Stomach (tissue), 9 donors: Measurements from ENCODE around the gene GALNT3. TPM values are rescaled to one million over a fixed set of nuclear protein-coding genes. Genes with fewer than 3 reads are reported as not detected.

Source experiments
- DNase-seq, 2 donors: peaks; one replicate each; pipeline versions ENCODE4 v3.0.0 to v3.0.0-alpha.2; 2013 to 2019
- H3K27ac ChIP-seq, 5 donors: fragments of 200-600 bp in 4 of 5; sonication (generic) in 4 of 5; one replicate each; pipeline ENCODE4 v1.5.1; 2013 to 2019; ENCODE audit warnings: mild to moderate bottlenecking in 1 of 5, moderate library complexity in 1 of 5
- H3K27me3 ChIP-seq, 3 donors: fragments of 200-600 bp; sonication (generic); one replicate each; pipeline ENCODE4 v1.5.1; 2017 to 2019; ENCODE audit warnings: mixed run types in 1 of 3
- H3K36me3 ChIP-seq, 4 donors: fragments of 200-600 bp; sonication (generic); 1 replicate in 3 of 4; 2 replicates in 1 of 4; pipeline ENCODE4 v1.5.1; 2016 to 2019
- H3K4me1 ChIP-seq, 4 donors: fragments of 200-600 bp; sonication (generic); one replicate each; pipeline ENCODE4 v1.5.1; 2016 to 2019
- H3K4me3 ChIP-seq, 4 donors: fragments of 200-600 bp; sonication (generic) in 3 of 4; one replicate each; pipeline ENCODE4 v1.5.1; 2016 to 2019; ENCODE audit warnings: mild to moderate bottlenecking in 1 of 4
- H3K9me3 ChIP-seq, 4 donors: fragments of 200-600 bp; sonication (generic); one replicate each; pipeline ENCODE4 v1.5.1; 2016 to 2019
- CTCF ChIP-seq, 7 experiments: fragments of 450-650 bp in 4 of 7; fragments of 200-600 bp in 3 of 7; sonication (generic) in 3 of 7; IDR thresholded peaks; one replicate each; pipeline ENCODE4 v1.5.1; 2016 to 2019; ENCODE audit warnings: antibody characterized with exemption in 7 of 7, control low read depth in 2 of 7, mild to moderate bottlenecking in 1 of 7
- EP300 ChIP-seq: sonication (generic); formaldehyde crosslinking; IDR thresholded peaks from one replicate; pipeline ENCODE4 v1.6.1; 2017; ENCODE audit warnings: antibody characterized with exemption
- POLR2A ChIP-seq, 4 donors: fragments of 450-650 bp; IDR thresholded peaks; one replicate each; pipeline ENCODE4 v1.6.1; 2016; ENCODE audit warnings: antibody characterized with exemption in 4 of 4, control low read depth in 2 of 4, mild to moderate bottlenecking in 1 of 4, moderate library complexity in 1 of 4
- POLR2AphosphoS5 ChIP-seq, 3 donors: sonication (generic); formaldehyde crosslinking; IDR thresholded peaks; one replicate each; pipeline ENCODE4 v1.6.1; 2016; ENCODE audit warnings: antibody characterized with exemption in 3 of 3
- WGBS, 5 donors: extraction: QIAGEN DNeasy Blood & Tissue Kit in 3 of 5; methylation state at CpG; one replicate each; pipeline versions ENCODE4 v1.1.5 to v1.1.7; 2013 to 2018; 5-methylcytosine and 5-hydroxymethylcytosine counted together
- intact Hi-C: fragments of 100-400 bp; cut with DNase I; formaldehyde crosslinking; loops from one replicate; pipeline ENCODE4 v1.15.1; 2023; ENCODE audit warnings: low total_unique reads
- polyA plus RNA-seq, 3 donors: library from polyadenylated mRNA; stranded (reverse); fragments of 200-250 nt; gene quantifications; one replicate each; pipeline ENCODE4 v1.2.3, GENCODE V29; 2013
- total RNA-seq, 5 donors: library from RNA; depleted of rRNA; stranded (reverse); fragments of >200 nt; gene quantifications; one replicate each; pipeline versions ENCODE4 v1.1.0 to v1.2.3, GENCODE V29; 2014 to 2016
- donor health status: healthy with polysubstance abuse.
- donor health status: Bipolar disorder and iron deficiency.
- donor health status: healthy.

Gene GALNT3
- total and polyA plus RNA-seq, 8 donors = 15.2 to 134 (median 30.7) TPM

GRCh38 chr2:165743442-165743841 is 50.6 kb downstream of the GALNT3 start:
- Histone ChIP-seq H3K4me3 (no peak overlapping the region), H3K36me3 (peaks cover 0 to 30% (median 17%) of the 10 kb centered on the region in 4 donors), H3K4me1 (no peaks in the 10 kb centered on the region), H3K27ac (no peak overlapping the region), H3K27me3 (no peaks in the 10 kb centered on the region), H3K9me3 (no peaks in the 10 kb centered on the region)
- intact Hi-C loops = no loop called here
- no peak for DNase-seq
- TF ChIP-seq POLR2AphosphoS5 (IDR thresholded peaks at IDR 0.05) (no peak), EP300 (no peak)
- WGBS, 5 donors = 70 to 78% (median 78%) methylated on average over 2 of the region's 2 CpGs

GRCh38 chr2:165725421-165725820 is 68.6 kb downstream of the GALNT3 start:
- intact Hi-C loops = no loop called here
- Histone ChIP-seq H3K4me3 (no peak overlapping the region), H3K36me3 (no peaks in the 10 kb centered on the region), H3K9me3 (no peaks in the 10 kb centered on the region), H3K27me3 (no peaks in the 10 kb centered on the region), H3K27ac (no peak overlapping the region), H3K4me1 (no peaks in the 10 kb centered on the region)
- no peak for DNase-seq
- TF ChIP-seq POLR2A (IDR thresholded peaks at IDR 0.05) = no peak
- no peak for TF ChIP-seq CTCF (IDR thresholded peaks at IDR 0.05)
- TF ChIP-seq EP300 = no peak
- TF ChIP-seq POLR2AphosphoS5 (IDR thresholded peaks at IDR 0.05) = no peak

GRCh38 chr2:165720511-165720910 is 73.5 kb downstream of the GALNT3 start:
- Histone ChIP-seq H3K27ac (no peak overlapping the region), H3K27me3 (no peaks in the 10 kb centered on the region), H3K4me3 (no peak overlapping the region), H3K9me3 (no peaks in the 10 kb centered on the region), H3K4me1 (no peaks in the 10 kb centered on the region), H3K36me3 (no peaks in the 10 kb centered on the region)
- TF ChIP-seq EP300 (no peak), POLR2A (IDR thresholded peaks at IDR 0.05) (no peak), CTCF (IDR thresholded peaks at IDR 0.05) (no peak), POLR2AphosphoS5 (IDR thresholded peaks at IDR 0.05) (no peak)
- DNase-seq = no peak
- intact Hi-C loops = no loop called here

- Histone ChIP-seq H3K4me1 (no peaks in the 10 kb centered on the region), H3K27ac (no peak overlapping the region), H3K9me3 (no peaks in the 10 kb centered on the region), H3K27me3 (no peaks in the 10 kb centered on the region), H3K36me3 (no peaks in the 10 kb centered on the region), H3K4me3 (no peak overlapping the region)
- intact Hi-C loops = no loop called here
- TF ChIP-seq CTCF (IDR thresholded peaks at IDR 0.05) (no peak), POLR2A (IDR thresholded peaks at IDR 0.05) (no peak), POLR2AphosphoS5 (IDR thresholded peaks at IDR 0.05) (no peak), EP300 (no peak)
- DNase-seq = no peak
- 10 to 45% (median 30%) methylated on average over 1 of the region's 1 CpG for WGBS, 5 donors
Measured at GRCh38 chr2:165718610-165719210, 75.3 kb downstream of the GALNT3 start.

GRCh38 chr2:165716091-165716490 is 78.0 kb downstream of the GALNT3 start:
- H3K4me3 ChIP-seq = no peak overlapping the region
- intact Hi-C loops = no loop called here
- TF ChIP-seq POLR2AphosphoS5 (IDR thresholded peaks at IDR 0.05) (no peak), EP300 (no peak), CTCF (IDR thresholded peaks at IDR 0.05) (no peak), POLR2A (IDR thresholded peaks at IDR 0.05) (no peak)
- H3K27me3 ChIP-seq = no peaks in the 10 kb centered on the region
- no peak for DNase-seq
- peaks cover 0 to 10% (median 4%) of the 10 kb centered on the region in 4 donors for H3K9me3 ChIP-seq
- H3K27ac ChIP-seq = no peak overlapping the region
- 65 to 83% (median 73%) methylated on average over 1 of the region's 1 CpG for WGBS, 5 donors
- no peaks in the 10 kb centered on the region for H3K36me3 ChIP-seq
- H3K4me1 ChIP-seq = no peaks in the 10 kb centered on the region
